GM12878 (cell line): ENCODE measurements around the gene REEP1.

Experiments
- CTCF ChIP-seq, 3 experiments: IDR thresholded peaks in 2 of 3; conservative IDR thresholded peaks in 1 of 3; 2 replicates each; pipeline ENCODE4 v1.5.1; 2011; ENCODE audit warnings: low read depth in 3 of 3, low read length in 3 of 3, mild to moderate bottlenecking in 3 of 3, control low read depth in 2 of 3, moderate library complexity in 2 of 3, inconsistent platforms in 1 of 3, mixed read lengths in 1 of 3; ENCODE audit not compliant: control insufficient read depth in 2 of 3, insufficient read depth in 1 of 3; ENCODE audit errors: extremely low read depth in 1 of 3
- ELK1 ChIP-seq: IDR thresholded peaks from 2 replicates; pipeline ENCODE4 v1.6.1; 2012; ENCODE audit warnings: low read depth, low read length, improper control_type of control experiment
- ETV6 ChIP-seq, 2 experiments: fragments of 450-650 bp in 1 of 2; IDR thresholded peaks in 1 of 2; conservative IDR thresholded peaks in 1 of 2; 2 replicates each; pipeline ENCODE4 v1.6.1; 2014; ENCODE audit warnings: antibody characterized with exemption in 1 of 2, borderline replicate concordance in 1 of 2, low read depth in 1 of 2, mild to moderate bottlenecking in 1 of 2, moderate library complexity in 1 of 2
- POLR2AphosphoS5 ChIP-seq: IDR thresholded peaks from 2 replicates; pipeline ENCODE4 v1.6.1; 2011; ENCODE audit warnings: mild to moderate bottlenecking, low read length, inconsistent platforms

- TF ChIP-seq ELK1 (no peak), ETV6 (conservative IDR thresholded peaks at IDR 0.05 in 1 of 2, IDR thresholded peaks at IDR 0.05 in 1 of 2; ENCODE audit: borderline replicate concordance in 1 of 2, low read depth in 1 of 2) (no peak), CTCF (IDR thresholded peaks at IDR 0.05 in 2 of 3, conservative IDR thresholded peaks at IDR 0.05 in 1 of 3; ENCODE audit: control insufficient read depth in 2 of 3, extremely low read depth in 1 of 3, insufficient read depth in 1 of 3, low read depth in 3 of 3, low read length in 3 of 3) (no peak), POLR2AphosphoS5 (no peak)
These were observed 65.3 kb downstream of the REEP1 start for GRCh38 chr2:86272111-86272510.
